ENCODE results near the gene ABCF2.

GRCh38 chr7:151197932-151198331, 29.1 kb downstream of the ABCF2 start:
- TF ChIP-seq RCOR1 (IDR thresholded peaks at IDR 0.05; ENCODE audit: insufficient replicate concordance, low read length) (no peak), POLR2A (IDR thresholded peaks at IDR 0.05; ENCODE audit: low read depth, low read length) (no peak)
- TF ChIP-seq, protein P1, sequence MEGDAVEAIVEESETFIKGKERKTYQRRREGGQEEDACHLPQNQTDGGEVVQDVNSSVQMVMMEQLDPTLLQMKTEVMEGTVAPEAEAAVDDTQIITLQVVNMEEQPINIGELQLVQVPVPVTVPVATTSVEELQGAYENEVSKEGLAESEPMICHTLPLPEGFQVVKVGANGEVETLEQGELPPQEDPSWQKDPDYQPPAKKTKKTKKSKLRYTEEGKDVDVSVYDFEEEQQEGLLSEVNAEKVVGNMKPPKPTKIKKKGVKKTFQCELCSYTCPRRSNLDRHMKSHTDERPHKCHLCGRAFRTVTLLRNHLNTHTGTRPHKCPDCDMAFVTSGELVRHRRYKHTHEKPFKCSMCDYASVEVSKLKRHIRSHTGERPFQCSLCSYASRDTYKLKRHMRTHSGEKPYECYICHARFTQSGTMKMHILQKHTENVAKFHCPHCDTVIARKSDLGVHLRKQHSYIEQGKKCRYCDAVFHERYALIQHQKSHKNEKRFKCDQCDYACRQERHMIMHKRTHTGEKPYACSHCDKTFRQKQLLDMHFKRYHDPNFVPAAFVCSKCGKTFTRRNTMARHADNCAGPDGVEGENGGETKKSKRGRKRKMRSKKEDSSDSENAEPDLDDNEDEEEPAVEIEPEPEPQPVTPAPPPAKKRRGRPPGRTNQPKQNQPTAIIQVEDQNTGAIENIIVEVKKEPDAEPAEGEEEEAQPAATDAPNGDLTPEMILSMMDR (conservative IDR thresholded peaks at IDR 0.05; ENCODE audit: low read depth, low read length) = no peak

All from IMR-90 (cell line).